Measurements from ENCODE around the gene IGFL2. TPM values are rescaled to one million over a fixed set of nuclear protein-coding genes. Genes with fewer than 3 reads are reported as not detected.
"Not testable (repeated sequence)": the region's sequence is repeated elsewhere in the genome, so short reads cannot be mapped to it uniquely, and the experiment has no call there.

IGFL2 gene
- total RNA-seq, 2 donors from 2014 or later, result 2.5 TPM; not detected in 1

DNA sequence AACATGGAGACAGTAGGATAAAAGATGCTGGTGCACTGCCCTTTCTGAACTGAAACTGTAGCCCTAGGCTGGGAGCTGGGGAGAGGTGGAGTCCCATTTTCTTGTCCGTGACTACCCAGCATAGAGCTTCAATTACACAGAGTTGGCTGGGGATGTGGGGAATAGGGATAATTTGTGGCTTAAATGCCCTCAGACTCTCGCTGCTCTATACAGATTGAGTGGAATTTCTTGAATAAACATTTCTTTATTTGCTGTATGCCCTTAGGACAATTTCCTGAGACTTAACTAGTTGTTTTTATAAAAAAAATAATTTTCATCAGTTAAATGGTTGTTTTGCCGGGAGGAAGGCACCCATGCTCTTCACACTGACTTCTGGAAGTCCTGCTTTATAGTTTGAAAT is 7.2 kb downstream of the IGFL2 start:
- H3K9ac ChIP-seq (ENCODE audit: low read depth in 2 of 2, low read length in 2 of 2), result no peak overlapping the region
- TF ChIP-seq, protein P1, sequence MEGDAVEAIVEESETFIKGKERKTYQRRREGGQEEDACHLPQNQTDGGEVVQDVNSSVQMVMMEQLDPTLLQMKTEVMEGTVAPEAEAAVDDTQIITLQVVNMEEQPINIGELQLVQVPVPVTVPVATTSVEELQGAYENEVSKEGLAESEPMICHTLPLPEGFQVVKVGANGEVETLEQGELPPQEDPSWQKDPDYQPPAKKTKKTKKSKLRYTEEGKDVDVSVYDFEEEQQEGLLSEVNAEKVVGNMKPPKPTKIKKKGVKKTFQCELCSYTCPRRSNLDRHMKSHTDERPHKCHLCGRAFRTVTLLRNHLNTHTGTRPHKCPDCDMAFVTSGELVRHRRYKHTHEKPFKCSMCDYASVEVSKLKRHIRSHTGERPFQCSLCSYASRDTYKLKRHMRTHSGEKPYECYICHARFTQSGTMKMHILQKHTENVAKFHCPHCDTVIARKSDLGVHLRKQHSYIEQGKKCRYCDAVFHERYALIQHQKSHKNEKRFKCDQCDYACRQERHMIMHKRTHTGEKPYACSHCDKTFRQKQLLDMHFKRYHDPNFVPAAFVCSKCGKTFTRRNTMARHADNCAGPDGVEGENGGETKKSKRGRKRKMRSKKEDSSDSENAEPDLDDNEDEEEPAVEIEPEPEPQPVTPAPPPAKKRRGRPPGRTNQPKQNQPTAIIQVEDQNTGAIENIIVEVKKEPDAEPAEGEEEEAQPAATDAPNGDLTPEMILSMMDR (IDR thresholded peaks at IDR 0.05), result no peak
- no peaks in the 10 kb centered on the region for H3K36me3 ChIP-seq
- no peak for DNase-seq
- no peak overlapping the region for H3K4me3 ChIP-seq
- peaks cover 3% of the 10 kb centered on the region for H3K4me1 ChIP-seq
- no peaks in the 10 kb centered on the region for H3K27me3 ChIP-seq
- H3K9me3 ChIP-seq, result no peaks in the 10 kb centered on the region
- H3K27ac ChIP-seq, result no peak overlapping the region
- intact Hi-C loops (cut with DNase I), result no loop called here

DNA sequence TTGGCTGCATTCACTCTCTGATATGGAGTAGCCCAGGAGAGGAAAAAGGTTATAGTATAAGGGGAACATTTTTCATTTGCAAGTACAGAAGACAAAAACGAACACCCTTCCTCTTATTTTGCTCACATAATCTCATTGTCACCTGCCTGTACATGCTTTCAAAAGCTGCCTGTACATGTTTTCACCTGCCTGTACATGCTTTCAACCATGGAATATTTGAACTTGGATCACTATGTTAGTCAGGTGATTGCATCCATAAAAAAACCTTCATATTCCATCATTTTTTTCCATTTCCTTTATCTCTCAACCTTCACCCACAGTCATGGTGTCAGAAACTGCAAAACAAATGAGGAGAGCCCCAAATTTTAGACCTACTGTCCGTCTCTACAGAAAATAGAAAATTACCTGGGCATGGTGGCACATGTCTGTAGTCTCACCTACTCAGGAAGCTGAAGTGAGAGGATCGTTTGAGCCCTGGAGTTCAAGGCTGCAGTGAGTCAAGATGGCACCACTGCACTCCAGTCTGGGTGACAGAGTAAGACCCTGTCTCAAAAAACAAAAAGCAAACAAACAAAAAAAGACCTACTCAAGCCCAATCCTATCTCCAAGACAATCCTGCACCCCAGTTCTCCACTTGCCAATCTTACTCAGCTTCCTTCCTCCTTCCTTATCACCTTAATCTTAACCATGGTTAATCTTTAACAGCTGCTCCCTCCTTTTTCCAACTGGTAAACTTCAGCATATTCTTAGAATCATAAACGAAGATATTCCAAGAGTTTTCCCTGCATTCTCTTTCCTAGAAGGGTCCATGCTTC is 11.6 kb downstream of the IGFL2 start:
- TF ChIP-seq, protein P1 (IDR thresholded peaks at IDR 0.05), result no peak
- no peak overlapping the region for H3K9ac ChIP-seq (ENCODE audit: low read depth in 2 of 2, low read length in 2 of 2)
- intact Hi-C loops (cut with DNase I), result no loop called here
- H3K27ac ChIP-seq, result no peak overlapping the region
- H3K9me3 ChIP-seq, result no peaks in the 10 kb centered on the region
- DNase-seq, result peak; percentile 27
- no peak overlapping the region for H3K4me3 ChIP-seq
- no peaks in the 10 kb centered on the region for H3K27me3 ChIP-seq
- peaks cover 3% of the 10 kb centered on the region for H3K4me1 ChIP-seq
- no peaks in the 10 kb centered on the region for H3K36me3 ChIP-seq

DNA sequence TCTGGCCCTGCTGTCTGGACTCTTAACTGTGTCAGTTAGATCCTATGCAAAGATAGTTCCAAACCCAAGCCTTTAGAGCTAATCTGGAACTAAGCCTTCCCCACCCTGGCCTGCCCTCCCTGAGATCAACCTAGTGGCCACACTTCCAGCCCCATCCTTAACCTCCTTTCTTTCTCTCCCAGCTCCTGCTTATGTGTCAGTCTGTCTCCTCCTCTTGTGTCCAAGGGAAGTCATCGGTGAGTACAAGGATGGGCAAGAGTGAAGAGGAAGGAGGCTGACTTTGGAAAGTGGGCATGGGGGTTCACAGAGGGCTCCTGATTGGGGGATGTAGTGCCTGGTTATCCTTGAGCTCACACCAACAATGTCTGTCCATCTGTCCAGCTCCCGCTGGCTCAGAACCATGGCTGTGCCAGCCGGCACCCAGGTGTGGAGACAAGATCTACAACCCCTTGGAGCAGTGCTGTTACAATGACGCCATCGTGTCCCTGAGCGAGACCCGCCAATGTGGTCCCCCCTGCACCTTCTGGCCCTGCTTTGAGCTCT is 12.3 kb downstream of the IGFL2 start:
- no peak for DNase-seq
- TF ChIP-seq, protein P1 (IDR thresholded peaks at IDR 0.05), result no peak
- Histone ChIP-seq H3K27me3 (no peaks in the 10 kb centered on the region), H3K36me3 (no peaks in the 10 kb centered on the region), H3K4me1 (peaks cover 3% of the 10 kb centered on the region), H3K27ac (no peak overlapping the region), H3K9me3 (no peaks in the 10 kb centered on the region), H3K4me3 (no peak overlapping the region), H3K9ac (ENCODE audit: low read depth in 2 of 2, low read length in 2 of 2) (no peak overlapping the region)
- intact Hi-C loops (cut with DNase I), result no loop called here

GRCh38 chr19:46161642-46162257 is 13.7 kb downstream of the IGFL2 start:
- H3K9me3 ChIP-seq; H3K27ac ChIP-seq; H3K27me3 ChIP-seq; intact Hi-C loops (cut with DNase I); H3K9ac ChIP-seq (ENCODE audit: low read depth in 2 of 2, low read length in 2 of 2); H3K4me3 ChIP-seq; DNase-seq; H3K36me3 ChIP-seq; H3K4me1 ChIP-seq: not testable (repeated sequence)

GRCh38 chr19:46162731-46163130 is 14.7 kb downstream of the IGFL2 start:
- intact Hi-C loops (cut with DNase I), result no loop called here
- no peak overlapping the region for H3K9ac ChIP-seq (ENCODE audit: low read depth in 2 of 2, low read length in 2 of 2)
- no peaks in the 10 kb centered on the region for H3K9me3 ChIP-seq
- H3K27me3 ChIP-seq, result no peaks in the 10 kb centered on the region
- no peak overlapping the region for H3K4me3 ChIP-seq
- TF ChIP-seq, protein P1 (IDR thresholded peaks at IDR 0.05), result no peak
- no peak for DNase-seq
- no peaks in the 10 kb centered on the region for H3K36me3 ChIP-seq
- H3K27ac ChIP-seq, result no peak overlapping the region
- H3K4me1 ChIP-seq, result peaks cover 3% of the 10 kb centered on the region
